Measurements from ENCODE around the gene PPP4C. TPM values are rescaled to one million over a fixed set of nuclear protein-coding genes. Genes with fewer than 3 reads are reported as not detected.
A peak's percentile ranks its signal among the peaks of the same experiment; 100 is the strongest.
"Not testable (repeated sequence)": the region's sequence is repeated elsewhere in the genome, so short reads cannot be mapped to it uniquely, and the experiment has no call there.

Gene PPP4C
- total and polyA plus RNA-seq, 8 donors, result 21.7 to 53.7 (median 28.6) TPM

- Histone ChIP-seq H3K9me3 (no peaks in the 10 kb centered on the region), H3K36me3 (peaks cover 0 to 7% (median 0%) of the 10 kb centered on the region in 3 donors), H3K27ac (no peak overlapping the region), H3K4me3 (no peak overlapping the region), H3K27me3 (no peaks in the 10 kb centered on the region), H3K4me1 (peaks cover 0 to 3% (median 0%) of the 10 kb centered on the region in 3 donors)
- FAIRE-seq, result no peak
- intact Hi-C loops (cut with DNase I), result no loop called here
- TF ChIP-seq, protein P1, sequence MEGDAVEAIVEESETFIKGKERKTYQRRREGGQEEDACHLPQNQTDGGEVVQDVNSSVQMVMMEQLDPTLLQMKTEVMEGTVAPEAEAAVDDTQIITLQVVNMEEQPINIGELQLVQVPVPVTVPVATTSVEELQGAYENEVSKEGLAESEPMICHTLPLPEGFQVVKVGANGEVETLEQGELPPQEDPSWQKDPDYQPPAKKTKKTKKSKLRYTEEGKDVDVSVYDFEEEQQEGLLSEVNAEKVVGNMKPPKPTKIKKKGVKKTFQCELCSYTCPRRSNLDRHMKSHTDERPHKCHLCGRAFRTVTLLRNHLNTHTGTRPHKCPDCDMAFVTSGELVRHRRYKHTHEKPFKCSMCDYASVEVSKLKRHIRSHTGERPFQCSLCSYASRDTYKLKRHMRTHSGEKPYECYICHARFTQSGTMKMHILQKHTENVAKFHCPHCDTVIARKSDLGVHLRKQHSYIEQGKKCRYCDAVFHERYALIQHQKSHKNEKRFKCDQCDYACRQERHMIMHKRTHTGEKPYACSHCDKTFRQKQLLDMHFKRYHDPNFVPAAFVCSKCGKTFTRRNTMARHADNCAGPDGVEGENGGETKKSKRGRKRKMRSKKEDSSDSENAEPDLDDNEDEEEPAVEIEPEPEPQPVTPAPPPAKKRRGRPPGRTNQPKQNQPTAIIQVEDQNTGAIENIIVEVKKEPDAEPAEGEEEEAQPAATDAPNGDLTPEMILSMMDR (IDR thresholded peaks at IDR 0.05), result no peak
- DNase-seq, result no peak
- 92 to 93% methylated on average over 3 of the region's 3 CpGs for WGBS, 2 donors
- ATAC-seq, result no peak
These were observed 44.7 kb downstream of the PPP4C start for GRCh38 chr16:30120340-30121105.

- 63 to 68% methylated on average over 31 of the region's 31 CpGs for WGBS, 2 donors
- H3K4me1 ChIP-seq, result peaks cover 0 to 3% (median 0%) of the 10 kb centered on the region in 3 donors
These were observed 46.2 kb downstream of the PPP4C start for GRCh38 chr16:30121741-30122571.

DNA sequence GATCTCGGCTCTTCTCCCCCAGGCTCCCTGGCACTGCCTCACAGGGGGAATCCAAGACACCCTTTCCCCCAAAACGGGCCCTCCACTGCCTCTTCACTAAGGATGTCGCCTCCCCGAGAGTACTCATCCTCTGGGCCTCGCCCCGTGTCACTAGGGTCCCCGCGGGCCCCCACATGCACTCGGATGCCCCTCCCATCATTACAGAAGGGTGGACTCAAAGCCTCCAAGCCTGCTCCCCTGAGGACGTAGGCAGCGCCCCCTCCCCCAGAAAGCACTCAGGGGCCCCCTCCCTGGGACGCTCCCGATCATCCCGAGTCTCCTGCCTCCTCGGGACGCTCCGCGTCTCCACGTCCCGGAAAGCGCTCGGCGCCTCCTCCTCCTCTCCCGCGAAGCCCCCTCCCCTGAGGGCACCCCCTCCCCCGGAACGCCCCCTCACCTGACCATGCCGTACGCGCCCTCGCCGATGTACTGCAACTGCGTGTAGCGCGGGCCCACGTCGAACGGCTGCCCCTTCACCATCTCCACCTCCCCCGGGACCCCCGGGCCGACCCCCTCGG is 46.9 kb downstream of the PPP4C start:
- H3K4me3 ChIP-seq, result peak overlapping the region; percentile 71 to 83 (median 75)
- H3K36me3 ChIP-seq, result peaks cover 0 to 5% (median 0%) of the 10 kb centered on the region in 3 donors
- H3K27me3 ChIP-seq, result no peaks in the 10 kb centered on the region
- H3K9me3 ChIP-seq, result no peaks in the 10 kb centered on the region
- TF ChIP-seq, protein P1 (IDR thresholded peaks at IDR 0.05), result no peak
- H3K4me1 ChIP-seq, result peaks cover 0 to 3% (median 0%) of the 10 kb centered on the region in 3 donors
- DNase-seq (peak in 1 of 6 donors; percentile 46), FAIRE-seq (no peak), ATAC-seq (peak; percentile 16 to 41 (median 24))
- 2 to 3% methylated on average over 38 to 42 of the region's 42 CpGs for WGBS, 2 donors
- peak overlapping the region; percentile 22 to 81 (median 59) for H3K27ac ChIP-seq
- intact Hi-C loops (cut with DNase I), result no loop called here

More at GRCh38 chr16:30121741-30122571, 46.2 kb downstream of the PPP4C start:
- DNase-seq (peak in 2 of 6 donors; percentile 23 to 64), FAIRE-seq (no peak), ATAC-seq (peak; percentile 3 to 22 (median 11))
- Histone ChIP-seq H3K4me3 (peak overlapping the region; percentile 71 to 83 (median 75)), H3K9me3 (no peaks in the 10 kb centered on the region), H3K27ac (peak overlapping the region; percentile 22 to 81 (median 59)), H3K36me3 (peaks cover 0 to 7% (median 0%) of the 10 kb centered on the region in 3 donors), H3K27me3 (no peaks in the 10 kb centered on the region)
- intact Hi-C loops (cut with DNase I), result no loop called here
- TF ChIP-seq, protein P1 (IDR thresholded peaks at IDR 0.05), result no peak

DNA sequence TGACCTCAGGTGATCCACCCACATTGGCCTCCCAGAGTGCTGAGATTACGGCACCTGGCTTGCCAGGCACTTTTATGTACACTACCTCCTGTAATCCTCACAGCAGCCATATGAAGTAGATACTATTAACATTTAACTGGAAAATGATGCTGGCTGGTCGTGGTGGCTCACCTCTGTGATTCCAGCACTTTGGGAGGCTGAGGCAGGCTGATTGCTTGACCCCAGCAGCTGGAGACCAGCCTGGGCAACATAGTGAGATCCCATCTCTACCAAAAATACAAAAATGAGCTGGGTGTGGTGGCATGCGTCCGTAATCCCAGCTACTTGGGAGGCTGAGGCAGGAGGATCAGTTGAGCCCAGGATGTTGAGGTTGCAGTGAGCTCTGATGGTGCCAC is 49.2 kb downstream of the PPP4C start:
- FAIRE-seq (no peak), DNase-seq (peak in 1 of 6 donors; percentile 10), ATAC-seq (no peak)
- no peaks in the 10 kb centered on the region for H3K27me3 ChIP-seq
- H3K9me3 ChIP-seq, result no peaks in the 10 kb centered on the region
- WGBS, 2 donors, result 83 to 84% methylated on average over 4 of the region's 4 CpGs
- H3K36me3 ChIP-seq, result no peaks in the 10 kb centered on the region
- intact Hi-C loops (cut with DNase I), result loop anchor here in 1 of 3 donors (5.0 kb wide), 1 partner anchor 52 kb away; no protein-coding TSS in a partner anchor
- no peak overlapping the region for H3K27ac ChIP-seq
- H3K4me3 ChIP-seq, result no peak overlapping the region
- peaks cover 0 to 3% (median 0%) of the 10 kb centered on the region in 3 donors for H3K4me1 ChIP-seq
- TF ChIP-seq, protein P1 (IDR thresholded peaks at IDR 0.05), result no peak

- H3K36me3 ChIP-seq, H3K27me3 ChIP-seq, H3K27ac ChIP-seq, H3K4me3 ChIP-seq, DNase-seq, H3K4me1 ChIP-seq, ATAC-seq, H3K9me3 ChIP-seq, FAIRE-seq: not testable (repeated sequence)
- intact Hi-C loops (cut with DNase I), result loop anchor here in 1 of 3 donors (5.0 kb wide), 1 partner anchor 52 kb away; no protein-coding TSS in a partner anchor
- 89 to 92% methylated on average over 9 of the region's 9 CpGs for WGBS, 2 donors
These were observed 49.9 kb downstream of the PPP4C start for GRCh38 chr16:30125690-30126089.

All from pancreas (tissue), 10 donors.